ENCODE data around the gene RFC2.

Gene RFC2

GRCh38 chr7:74190259-74190658, 63.9 kb downstream of the RFC2 start:
- no peak for DNase-seq (ENCODE audit: low read depth)

GRCh38 chr7:74187915-74188675, 66.1 kb downstream of the RFC2 start:
- no peak for DNase-seq (ENCODE audit: low read depth)

GRCh38 chr7:74185636-74186035, 68.6 kb downstream of the RFC2 start:
- no peak for DNase-seq (ENCODE audit: low read depth)

GRCh38 chr7:74185016-74185415, 69.2 kb downstream of the RFC2 start:
- no peak for DNase-seq (ENCODE audit: low read depth)

DNA sequence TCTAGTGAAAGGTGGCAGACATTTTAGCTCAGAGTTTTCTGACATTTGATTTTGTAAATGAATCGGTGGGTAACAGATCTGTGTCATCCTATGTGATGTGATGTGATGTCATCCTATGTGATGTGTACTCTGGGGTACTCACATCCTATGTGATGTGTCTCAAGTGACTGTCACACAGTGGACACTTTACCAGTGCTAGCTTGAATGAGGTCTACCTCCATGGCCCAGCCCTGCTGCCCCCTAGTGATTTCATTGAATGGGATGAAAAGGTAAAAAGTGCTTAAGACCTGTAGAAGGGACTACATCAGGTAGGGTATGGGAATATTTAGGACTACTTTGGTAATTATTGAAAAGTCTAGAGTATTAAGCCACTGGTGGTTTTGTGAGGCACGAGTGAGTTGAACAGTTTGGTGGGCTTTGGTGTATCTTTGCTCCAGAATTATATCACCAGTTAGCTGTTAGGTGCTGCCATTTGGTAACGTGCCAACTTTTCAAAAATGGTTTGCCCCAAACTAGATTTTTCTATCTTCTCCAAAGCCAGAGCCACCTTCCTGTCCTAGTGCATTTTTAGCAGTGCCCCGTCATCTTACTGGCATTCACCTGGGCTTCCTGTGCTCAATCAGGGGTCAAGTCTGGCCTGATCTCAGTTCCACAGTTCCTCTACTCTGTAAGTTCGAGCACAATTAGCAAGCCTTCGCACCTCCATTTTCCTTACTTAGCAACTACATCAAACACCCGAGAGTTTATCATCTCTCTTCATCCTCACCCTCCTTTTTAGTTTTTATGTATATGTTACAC, 70.3 kb downstream of the RFC2 start:
- no peak for DNase-seq (ENCODE audit: low read depth)

GRCh38 chr7:74183142-74183541, 71.1 kb downstream of the RFC2 start:
- no peak for DNase-seq (ENCODE audit: low read depth)

DNA sequence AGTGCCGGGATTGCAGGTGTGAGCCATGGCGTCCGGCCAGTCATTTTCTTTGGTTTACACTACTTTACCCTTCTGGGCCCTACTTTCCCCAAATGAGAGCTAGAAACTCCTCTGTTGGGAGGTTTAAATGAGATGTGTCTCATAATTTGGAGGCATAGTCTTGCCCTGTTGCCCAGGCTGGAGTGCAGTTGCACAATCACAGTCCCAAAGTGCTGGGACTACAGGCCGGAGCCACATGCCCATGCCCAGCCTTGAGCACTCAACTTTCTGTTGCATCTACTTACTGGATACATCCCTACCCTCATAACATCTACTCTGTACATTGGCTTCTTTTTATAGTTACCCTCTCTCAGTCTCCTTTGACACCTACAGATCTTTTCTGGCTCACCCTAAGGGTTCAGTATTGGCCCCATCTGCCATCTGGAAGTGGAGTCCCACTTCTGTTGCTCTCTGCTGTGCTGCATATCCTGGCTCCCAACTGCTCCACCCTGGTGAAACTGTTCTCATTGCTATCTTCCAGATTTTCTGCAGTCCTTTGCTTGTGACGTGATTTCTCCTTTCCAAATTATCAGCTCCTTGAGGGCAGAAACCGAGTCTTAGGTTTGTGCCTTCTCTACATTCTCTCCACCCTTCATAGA, 71.6 kb downstream of the RFC2 start:
- DNase-seq (ENCODE audit: low read depth), result no peak

GRCh38 chr7:74181821-74182220, 72.4 kb downstream of the RFC2 start:
- no peak for DNase-seq (ENCODE audit: low read depth)

Data from stimulated activated CD8-positive, alpha-beta memory T cell treated with anti-CD3 and anti-CD28 coated beads, Interleukin-12 subunit alpha, Interleukin-12 subunit beta, amount 100 ng/mL, for 4 hours (primary cell).